T47D (cell line): Measurements from ENCODE around the gene EHD2.

Experiments
- DNase-seq, 2 experiments: peaks; one replicate each; pipeline versions ENCODE4 v3.0.0 to v3.0.0-alpha.2; 2011 to 2012; ENCODE audit warnings: low read depth in 1 of 2, low spot score in 1 of 2
- JUND ChIP-seq: IDR thresholded peaks from 2 replicates; pipeline ENCODE4 v1.6.1; 2012; ENCODE audit warnings: low read depth
- in situ Hi-C: cut with HindIII; loops from 2 replicates; pipeline ENCODE4 v1.10.0; 2016; ENCODE audit warnings: low sequenced_read_pairs, low pct_unique_long_range_greater_than_20kb

The EHD2 gene

GRCh38 chr19:47679922-47680857, 33.0 kb upstream of the EHD2 start:
- in situ Hi-C loops, result no loop called here
- DNase-seq, result no peak

DNA sequence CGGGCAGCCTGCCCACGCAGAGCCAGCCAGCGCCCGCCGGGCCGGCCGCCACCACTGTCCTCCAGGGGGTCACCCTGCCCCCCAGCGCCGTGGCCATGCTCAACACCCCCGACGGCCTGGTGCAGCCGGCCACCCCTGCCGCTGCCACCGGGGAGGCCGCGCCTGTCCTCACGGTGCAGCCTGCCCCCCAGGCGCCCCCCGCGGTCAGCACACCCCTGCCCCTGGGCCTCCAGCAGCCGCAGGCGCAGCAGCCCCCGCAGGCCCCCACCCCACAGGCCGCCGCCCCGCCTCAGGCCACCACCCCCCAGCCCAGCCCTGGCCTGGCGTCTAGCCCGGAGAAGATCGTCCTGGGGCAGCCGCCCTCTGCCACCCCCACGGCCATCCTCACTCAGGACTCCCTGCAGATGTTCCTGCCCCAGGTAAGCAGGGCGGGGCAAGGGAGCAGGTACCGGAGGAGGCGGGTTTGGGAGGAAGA, 32.3 kb upstream of the EHD2 start:
- DNase-seq, result no peak
- in situ Hi-C loops, result no loop called here
- TF ChIP-seq JUND, result no peak

More at GRCh38 chr19:47679922-47680857, 33.0 kb upstream of the EHD2 start:
- no peak for TF ChIP-seq JUND

DNA sequence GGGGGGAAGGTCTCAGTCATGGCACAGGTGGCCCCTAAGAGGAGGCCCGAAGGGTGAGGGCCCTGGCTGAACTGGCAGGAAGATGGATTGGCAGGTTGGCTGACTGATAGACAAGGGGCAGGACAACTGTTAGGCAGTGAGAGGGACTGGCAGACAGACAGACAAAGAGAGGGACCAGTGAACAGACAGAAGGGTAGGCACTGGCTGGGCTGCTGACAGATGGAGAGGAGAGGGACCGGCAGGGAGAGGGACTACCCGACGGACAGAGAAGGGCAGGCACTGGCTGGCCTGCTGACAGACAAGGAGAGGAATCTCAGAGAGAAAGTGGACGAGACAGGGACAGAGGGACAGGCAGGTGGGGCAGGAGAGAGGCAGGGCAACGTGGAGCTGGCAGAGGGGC, 31.8 kb upstream of the EHD2 start:
- no peak for DNase-seq
- no peak for TF ChIP-seq JUND

DNA sequence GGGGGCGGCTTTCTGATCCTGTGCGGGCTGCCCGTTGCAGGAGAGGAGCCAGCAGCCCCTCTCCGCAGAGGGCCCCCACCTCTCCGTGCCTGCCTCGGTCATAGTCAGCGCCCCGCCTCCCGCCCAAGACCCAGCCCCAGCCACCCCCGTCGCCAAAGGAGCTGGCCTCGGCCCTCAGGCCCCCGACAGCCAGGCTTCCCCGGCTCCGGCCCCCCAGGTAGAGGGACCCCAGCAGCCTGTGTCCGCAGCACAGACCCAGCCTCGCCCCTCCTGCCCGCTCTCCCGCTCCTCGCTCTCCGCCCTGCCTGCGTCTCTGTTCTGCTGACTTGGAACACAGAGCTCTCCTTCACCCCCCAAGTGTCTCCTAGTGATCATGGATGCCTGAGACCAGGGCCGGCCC, 31.3 kb upstream of the EHD2 start:
- no peak for DNase-seq

More for the DNA sequence above, 31.8 kb upstream of the EHD2 start:
- in situ Hi-C loops, result no loop called here

DNA sequence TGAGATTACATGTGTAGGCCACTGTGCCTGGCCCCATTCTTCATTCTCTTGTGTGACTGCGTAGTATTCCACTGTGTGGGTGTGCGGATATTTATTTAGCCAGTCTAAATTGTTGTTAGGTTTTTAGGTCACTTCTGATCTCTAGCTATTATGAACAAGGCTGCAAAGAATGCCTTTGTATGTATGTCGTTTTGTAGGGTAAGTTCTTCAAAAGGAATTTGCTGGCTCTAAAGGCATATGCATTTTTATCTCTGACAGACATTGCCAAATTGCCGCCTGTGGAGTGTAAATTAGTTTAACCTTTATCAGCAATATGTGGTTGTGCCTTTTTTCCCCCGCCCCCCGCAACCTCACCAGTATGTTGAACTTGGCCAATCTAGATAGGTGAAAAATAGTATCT, 30.3 kb upstream of the EHD2 start:
- TF ChIP-seq JUND, result no peak
- no peak for DNase-seq
- in situ Hi-C loops, result no loop called here

More for the DNA sequence above, 31.3 kb upstream of the EHD2 start:
- TF ChIP-seq JUND, result no peak
- in situ Hi-C loops, result no loop called here

DNA sequence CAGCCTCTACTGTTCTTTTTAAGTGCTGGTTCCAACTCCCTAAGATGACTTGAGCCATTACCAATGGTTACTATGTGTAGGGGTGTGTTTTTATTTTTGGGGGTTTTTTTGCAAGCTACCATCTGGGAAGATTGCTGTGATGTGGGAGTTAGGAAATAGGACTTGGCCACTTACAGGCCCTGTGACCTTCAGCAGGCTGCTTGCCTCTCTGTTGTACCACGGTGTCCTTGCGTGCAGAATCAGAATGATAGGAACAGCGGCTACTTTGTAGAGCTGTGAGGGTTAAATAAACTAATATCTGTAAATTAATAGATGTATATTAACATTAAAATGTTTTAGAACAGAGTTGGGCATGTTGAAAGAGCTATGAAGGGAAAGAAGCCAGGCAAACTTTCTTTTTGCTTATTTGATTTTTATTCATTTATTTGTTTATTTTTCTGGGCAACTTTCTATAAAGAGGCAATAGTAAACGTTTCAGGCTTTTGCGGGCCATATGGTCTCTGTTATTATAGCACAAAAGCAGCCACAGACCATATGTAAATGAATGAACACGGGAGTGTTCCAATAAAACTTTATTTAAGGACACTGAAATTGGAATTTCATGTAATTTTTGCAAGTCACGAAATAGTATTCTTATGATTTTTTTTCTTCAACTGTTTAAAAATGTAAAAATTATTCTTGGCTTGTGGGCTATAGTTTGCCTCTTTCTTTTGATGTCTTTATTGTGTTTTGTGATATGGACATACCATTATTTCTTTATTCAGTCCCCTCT, 26.4 kb upstream of the EHD2 start:
- no peak for DNase-seq
- in situ Hi-C loops, result no loop called here
- TF ChIP-seq JUND, result no peak

- in situ Hi-C loops, result no loop called here
- no peak for TF ChIP-seq JUND
Measured at GRCh38 chr19:47687906-47688305, 25.3 kb upstream of the EHD2 start.

DNA sequence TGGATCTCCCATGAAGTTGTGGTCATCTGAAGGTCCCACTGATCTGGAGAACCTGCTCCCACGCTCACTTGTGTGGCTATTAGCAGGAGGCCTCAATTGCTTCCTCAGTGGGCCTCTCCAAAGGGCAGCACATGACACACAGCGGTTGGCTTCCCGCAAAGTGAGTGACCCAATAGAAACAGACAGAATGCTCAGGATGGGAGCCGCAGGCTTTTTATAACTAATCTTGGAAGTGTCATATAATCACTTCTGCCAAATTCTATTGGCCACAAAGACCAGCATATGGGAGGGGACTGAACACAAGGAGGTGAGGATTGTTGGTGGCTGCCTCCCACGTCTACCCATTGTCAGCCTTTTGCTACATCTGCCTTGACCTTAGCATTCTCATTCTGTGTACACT, 22.1 kb upstream of the EHD2 start:
- no peak for DNase-seq
- no peak for TF ChIP-seq JUND
- in situ Hi-C loops, result no loop called here

More at GRCh38 chr19:47687906-47688305, 25.3 kb upstream of the EHD2 start:
- no peak for DNase-seq

DNA sequence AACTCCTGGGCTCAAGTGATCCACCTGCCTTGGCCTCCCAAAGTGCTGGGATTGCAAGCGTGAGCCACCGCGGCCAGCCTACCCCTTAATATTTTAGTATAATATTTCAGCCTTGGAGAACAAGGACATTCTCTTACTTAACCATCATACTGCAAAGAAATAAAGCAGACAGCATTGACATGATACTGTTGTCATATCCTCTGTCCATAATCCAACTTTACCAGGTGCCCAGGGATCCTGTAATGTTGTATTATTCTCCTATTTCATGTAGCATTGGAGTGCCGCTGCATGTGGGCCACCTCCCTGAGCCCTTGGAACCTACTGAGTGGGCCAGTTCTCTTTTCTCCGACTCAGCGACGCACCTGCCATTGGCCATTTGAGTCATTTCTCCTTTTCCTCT, 21.4 kb upstream of the EHD2 start:
- no peak for TF ChIP-seq JUND
- no peak for DNase-seq
- in situ Hi-C loops, result no loop called here

DNA sequence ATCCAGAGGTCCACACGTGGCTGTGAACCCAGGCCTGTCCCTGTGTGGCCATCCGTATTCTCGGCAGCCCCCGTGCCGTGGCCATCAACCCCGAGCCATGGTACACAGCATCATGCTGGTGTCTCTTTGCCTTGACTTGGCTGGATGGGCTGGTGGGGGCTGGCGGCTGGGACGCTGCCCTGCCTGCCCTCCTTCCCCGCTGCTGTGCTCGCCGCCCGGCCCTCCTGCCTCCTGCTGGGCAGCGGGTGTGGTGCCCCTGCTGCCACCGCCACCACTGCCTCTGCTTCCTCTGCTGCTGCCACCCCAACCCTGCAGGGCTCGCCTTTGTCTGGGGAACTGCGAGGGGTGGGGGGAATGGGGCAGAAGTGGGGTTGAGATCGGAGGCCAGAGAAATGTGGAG, 19.7 kb upstream of the EHD2 start:
- in situ Hi-C loops, result no loop called here
- TF ChIP-seq JUND, result no peak

DNA sequence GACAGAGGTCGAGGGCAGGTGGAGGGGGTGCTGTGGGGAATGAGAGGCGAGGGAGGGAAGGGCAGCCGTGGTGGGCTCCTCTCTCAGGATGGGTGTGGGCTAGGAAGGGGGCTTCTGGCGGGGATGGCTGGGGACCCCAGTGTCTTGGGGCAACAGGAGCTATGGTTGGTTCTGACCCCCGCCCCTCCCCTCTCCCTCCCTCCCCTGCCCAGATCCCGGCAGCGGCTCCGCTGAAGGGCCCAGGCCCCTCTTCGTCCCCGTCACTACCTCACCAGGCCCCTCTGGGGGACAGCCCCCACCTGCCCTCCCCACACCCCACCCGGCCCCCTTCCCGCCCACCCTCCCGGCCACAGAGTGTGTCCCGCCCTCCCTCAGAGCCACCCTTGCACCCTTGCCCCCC, 19.3 kb upstream of the EHD2 start:
- TF ChIP-seq JUND, result no peak
- in situ Hi-C loops, result no loop called here
- DNase-seq, result no peak

More for the DNA sequence above, 19.7 kb upstream of the EHD2 start:
- DNase-seq, result no peak

- no peak for TF ChIP-seq JUND
- in situ Hi-C loops, result no loop called here
- DNase-seq, result no peak
Measured at GRCh38 chr19:47694466-47695273, 18.6 kb upstream of the EHD2 start.
